A549 (cell line): ENCODE data around the gene KIAA1755. TPM values are rescaled to one million over a fixed set of nuclear protein-coding genes. Genes with fewer than 3 reads are reported as not detected.
A peak's percentile ranks its signal among the peaks of the same experiment; 100 is the strongest.

Experiments
- ATAC-seq, 2 experiments: fragments of 200-7000 bp in 1 of 2; fragments of >200 bp in 1 of 2; cut with Nextera tagmentation in 1 of 2; cut with Tn5 transposase in 1 of 2; 3 replicates each; pipeline versions ENCODE4 v1.8.0 to v1.9.1; 2018 to 2020; ENCODE audit warnings: mild to moderate bottlenecking in 1 of 2, moderate library complexity in 1 of 2
- CTCF ChIA-PET: fragments of 300-600 bp; sonication (Branson Sonifier 250); formaldehyde crosslinking; extraction: SDS; loops from one replicate; lab custom pipeline; 2021; ENCODE audit warnings: antibody characterized with exemption, inconsistent platforms; lab: Yijun Ruan, JAX
- POLR2A ChIA-PET: fragments of 350-600 bp; formaldehyde crosslinking; extraction: SDS; loops from one replicate; lab custom pipeline; 2021; ENCODE audit warnings: antibody characterized with exemption, inconsistent platforms; lab: Yijun Ruan, JAX
- DNase-seq, 2 experiments: peaks; one replicate each; pipeline versions ENCODE4 v3.0.0 to v3.0.0-alpha.2; 2011 to 2016; ENCODE audit warnings: low read depth in 1 of 2, low spot score in 1 of 2
- FAIRE-seq: peaks from 2 replicates; lab custom pipeline; 2011; peaks lifted over from hg19 to GRCh38; lab: Jason Lieb, UNC
- H3K27ac ChIP-seq, 2 experiments: fragments of >200 bp; sonication (Bioruptor Twin); formaldehyde crosslinking; 3 replicates each; pipeline ENCODE4 v1.5.1; 2016 to 2017
- H3K4me1 ChIP-seq: fragments of >200 bp; sonication (Bioruptor Twin); formaldehyde crosslinking; 3 replicates; pipeline ENCODE4 v1.6.1; 2016
- H3K4me2 ChIP-seq: fragments of >200 bp; sonication (Bioruptor Twin); formaldehyde crosslinking; 3 replicates; pipeline ENCODE4 v1.6.1; 2016
- H3K4me3 ChIP-seq: fragments of >200 bp; sonication (Bioruptor Twin); formaldehyde crosslinking; 3 replicates; pipeline ENCODE4 v1.5.1; 2016
- H3K9me3 ChIP-seq: fragments of >200 bp; sonication (Bioruptor Twin); formaldehyde crosslinking; 3 replicates; pipeline ENCODE4 v1.6.1; 2016
- BHLHE40 ChIP-seq: IDR thresholded peaks from 2 replicates; pipeline ENCODE4 v1.6.1; 2012; ENCODE audit warnings: low read depth, low read length, inconsistent platforms
- CBX8 ChIP-seq: fragments of 200-600 bp; sonication (generic); IDR thresholded peaks from 2 replicates; pipeline ENCODE4 v1.6.1; 2016
- CHD4 ChIP-seq: fragments of 200-600 bp; sonication (generic); IDR thresholded peaks from 2 replicates; pipeline ENCODE4 v1.6.1; 2016; ENCODE audit warnings: antibody characterized with exemption, mild to moderate bottlenecking, borderline replicate concordance
- HDAC2 ChIP-seq: fragments of 200-600 bp; sonication (generic); IDR thresholded peaks from 2 replicates; pipeline ENCODE4 v1.6.1; 2016
- KDM1A ChIP-seq: fragments of 200-600 bp; sonication (generic); IDR thresholded peaks from 2 replicates; pipeline ENCODE4 v1.6.1; 2016; ENCODE audit warnings: low read depth, mild to moderate bottlenecking
- KDM5A ChIP-seq: fragments of 200-600 bp; sonication (generic); IDR thresholded peaks from 2 replicates; pipeline ENCODE4 v1.6.1; 2016; ENCODE audit warnings: antibody characterized with exemption, mild to moderate bottlenecking
- MYC ChIP-seq: IDR thresholded peaks from 2 replicates; pipeline ENCODE4 v1.6.1; 2012; ENCODE audit warnings: mild to moderate bottlenecking, inconsistent platforms, low read length, improper control_type of control experiment, borderline replicate concordance
- RARB ChIP-seq: fragments of 250-450 bp; sonication (Bioruptor Pico); IDR thresholded peaks from 2 replicates; pipeline ENCODE4 v1.8.0; 2021; ENCODE audit warnings: mild to moderate bottlenecking, moderate library complexity
- RFX5 ChIP-seq: fragments of 450-650 bp; IDR thresholded peaks from 2 replicates; pipeline ENCODE4 v1.7.1; 2014; ENCODE audit warnings: antibody characterized with exemption, mild to moderate bottlenecking, moderate library complexity
- RNF2 ChIP-seq: fragments of 200-600 bp; sonication (generic); IDR thresholded peaks from 2 replicates; pipeline ENCODE4 v1.6.1; 2016; ENCODE audit warnings: low read depth, mild to moderate bottlenecking, antibody characterized with exemption, moderate library complexity, borderline replicate concordance
- TFCP2L1 ChIP-seq: fragments of 250-450 bp; sonication (Bioruptor Pico); IDR thresholded peaks from 2 replicates; pipeline ENCODE4 v1.5.0; 2021; ENCODE audit warnings: mild to moderate bottlenecking
- ZNF302 ChIP-seq: fragments of 250-450 bp; sonication (Bioruptor Pico); IDR thresholded peaks from 2 replicates; pipeline ENCODE4 v1.9.0; 2021; ENCODE audit warnings: inconsistent platforms, mild to moderate bottlenecking, moderate library complexity
- WGBS: methylation state at CpG from one replicate; pipeline ENCODE4 v1.1.6; 2017; ENCODE audit errors: missing lambda C conversion rate; 5-methylcytosine and 5-hydroxymethylcytosine counted together
- polyA plus RNA-seq, 4 experiments: library from polyadenylated mRNA; depleted of rRNA in 3 of 4; stranded (reverse); fragments of >200 nt; fragmentation: RNase III in 1 of 4; extraction: RNeasy Plus Mini Kit Qiagen cat#74134 plus additional on column Dnase treatment in 1 of 4; gene quantifications; 2 replicates in 3 of 4; 3 replicates in 1 of 4; pipeline ENCODE4 v1.2.3, GENCODE V29; 2011 to 2017
- TF ChIP-seq, protein P1 (sequence below): IDR thresholded peaks from 2 replicates; pipeline ENCODE4 v1.6.1; 2012
- TF ChIP-seq, protein P2 (sequence below): fragments of 200-600 bp; sonication (generic); IDR thresholded peaks from 2 replicates; pipeline ENCODE4 v1.6.1; 2016; ENCODE audit warnings: antibody characterized with exemption, mild to moderate bottlenecking, moderate library complexity
- TF ChIP-seq, protein P3 (sequence below): fragments of >200 bp; sonication (Bioruptor Twin); formaldehyde crosslinking; IDR thresholded peaks from 3 replicates; pipeline ENCODE4 v1.6.1; 2016

KIAA1755 gene
- polyA plus RNA-seq, 2 of the 4 experiments (the other 2 are of a cell fraction): 0.04 to 0.21 TPM

DNA sequence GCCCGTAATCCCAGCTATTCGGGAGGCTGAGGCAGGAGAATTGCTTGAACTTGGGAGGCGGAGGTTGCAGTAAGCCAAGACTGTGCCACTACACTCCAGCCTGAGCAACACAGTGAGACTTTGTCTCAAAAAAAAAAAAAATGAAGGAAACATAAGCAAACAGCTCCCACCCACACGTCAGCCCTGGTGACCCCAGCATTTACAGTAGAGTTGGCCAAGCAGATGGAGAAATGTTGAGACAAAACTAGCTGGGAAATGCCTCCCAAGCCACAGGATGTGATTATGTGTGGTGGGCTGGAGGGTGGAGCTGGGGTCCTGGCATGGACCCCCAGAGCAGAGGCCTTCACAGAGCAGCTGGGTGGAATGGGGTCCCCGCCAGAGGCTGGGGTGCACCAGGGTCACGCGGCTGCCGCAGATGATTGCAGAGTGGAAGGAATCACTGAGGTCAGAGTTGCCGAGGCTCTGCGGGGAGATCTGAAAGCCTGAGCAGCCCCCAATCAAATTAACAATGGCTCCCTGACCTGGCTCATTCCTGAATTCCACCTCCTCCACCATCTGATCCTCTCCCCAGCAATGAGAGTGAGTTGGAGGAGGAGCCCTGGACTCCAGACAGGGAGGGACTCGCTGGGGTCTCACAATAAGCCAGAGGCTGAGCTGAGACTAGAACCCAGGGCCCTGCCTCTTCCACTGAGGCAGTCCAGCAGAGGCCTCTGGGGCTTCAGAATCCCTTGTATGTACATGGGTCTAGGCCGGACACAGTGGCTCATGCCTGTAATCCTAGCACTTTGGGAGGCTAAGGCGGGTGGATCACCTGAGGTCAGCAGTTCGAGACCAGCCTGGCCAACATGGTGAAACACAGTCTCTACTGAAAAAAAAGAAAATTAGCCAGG is 60.8 kb downstream of the KIAA1755 start:
- FAIRE-seq: no peak
- H3K4me2 ChIP-seq: no peak overlapping the region
- ChIA-PET CTCF (interaction anchor here (1.0 to 19.7 kb wide), 6 partner anchors 17 to 635 kb away, joined by 3 to 350 read pairs (median 10); no protein-coding TSS in a partner anchor), POLR2A (interaction anchor here (0.7 kb wide), 1 partner anchor 87 kb away, joined by 4 read pairs; no protein-coding TSS in a partner anchor)
- no peak for DNase-seq
- H3K4me3 ChIP-seq: no peak overlapping the region
- TF ChIP-seq MYC: no peak
- TF ChIP-seq TFCP2L1: no peak
- TF ChIP-seq RFX5: no peak
- no peak for TF ChIP-seq RARB (CRISPR knock-in tag)
- TF ChIP-seq, protein P1, sequence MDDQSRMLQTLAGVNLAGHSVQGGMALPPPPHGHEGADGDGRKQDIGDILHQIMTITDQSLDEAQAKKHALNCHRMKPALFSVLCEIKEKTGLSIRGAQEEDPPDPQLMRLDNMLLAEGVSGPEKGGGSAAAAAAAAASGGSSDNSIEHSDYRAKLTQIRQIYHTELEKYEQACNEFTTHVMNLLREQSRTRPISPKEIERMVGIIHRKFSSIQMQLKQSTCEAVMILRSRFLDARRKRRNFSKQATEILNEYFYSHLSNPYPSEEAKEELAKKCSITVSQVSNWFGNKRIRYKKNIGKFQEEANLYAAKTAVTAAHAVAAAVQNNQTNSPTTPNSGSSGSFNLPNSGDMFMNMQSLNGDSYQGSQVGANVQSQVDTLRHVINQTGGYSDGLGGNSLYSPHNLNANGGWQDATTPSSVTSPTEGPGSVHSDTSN: no peak
- TF ChIP-seq KDM1A: no peak
- TF ChIP-seq HDAC2: no peak
- no peak for TF ChIP-seq KDM5A
- TF ChIP-seq, protein P2, sequence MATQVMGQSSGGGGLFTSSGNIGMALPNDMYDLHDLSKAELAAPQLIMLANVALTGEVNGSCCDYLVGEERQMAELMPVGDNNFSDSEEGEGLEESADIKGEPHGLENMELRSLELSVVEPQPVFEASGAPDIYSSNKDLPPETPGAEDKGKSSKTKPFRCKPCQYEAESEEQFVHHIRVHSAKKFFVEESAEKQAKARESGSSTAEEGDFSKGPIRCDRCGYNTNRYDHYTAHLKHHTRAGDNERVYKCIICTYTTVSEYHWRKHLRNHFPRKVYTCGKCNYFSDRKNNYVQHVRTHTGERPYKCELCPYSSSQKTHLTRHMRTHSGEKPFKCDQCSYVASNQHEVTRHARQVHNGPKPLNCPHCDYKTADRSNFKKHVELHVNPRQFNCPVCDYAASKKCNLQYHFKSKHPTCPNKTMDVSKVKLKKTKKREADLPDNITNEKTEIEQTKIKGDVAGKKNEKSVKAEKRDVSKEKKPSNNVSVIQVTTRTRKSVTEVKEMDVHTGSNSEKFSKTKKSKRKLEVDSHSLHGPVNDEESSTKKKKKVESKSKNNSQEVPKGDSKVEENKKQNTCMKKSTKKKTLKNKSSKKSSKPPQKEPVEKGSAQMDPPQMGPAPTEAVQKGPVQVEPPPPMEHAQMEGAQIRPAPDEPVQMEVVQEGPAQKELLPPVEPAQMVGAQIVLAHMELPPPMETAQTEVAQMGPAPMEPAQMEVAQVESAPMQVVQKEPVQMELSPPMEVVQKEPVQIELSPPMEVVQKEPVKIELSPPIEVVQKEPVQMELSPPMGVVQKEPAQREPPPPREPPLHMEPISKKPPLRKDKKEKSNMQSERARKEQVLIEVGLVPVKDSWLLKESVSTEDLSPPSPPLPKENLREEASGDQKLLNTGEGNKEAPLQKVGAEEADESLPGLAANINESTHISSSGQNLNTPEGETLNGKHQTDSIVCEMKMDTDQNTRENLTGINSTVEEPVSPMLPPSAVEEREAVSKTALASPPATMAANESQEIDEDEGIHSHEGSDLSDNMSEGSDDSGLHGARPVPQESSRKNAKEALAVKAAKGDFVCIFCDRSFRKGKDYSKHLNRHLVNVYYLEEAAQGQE: no peak
- TF ChIP-seq CHD4: no peak
- no peak for ATAC-seq
- H3K9me3 ChIP-seq: no peaks in the 10 kb centered on the region
- peaks cover 20% of the 10 kb centered on the region; the same call in 2 of the 3 replicates for H3K4me1 ChIP-seq
- peak overlapping the region; percentile 23 to 49; a peak in 3 of 6 replicates for H3K27ac ChIP-seq
- 81% methylated on average over 14 of the region's 14 CpGs for WGBS

DNA sequence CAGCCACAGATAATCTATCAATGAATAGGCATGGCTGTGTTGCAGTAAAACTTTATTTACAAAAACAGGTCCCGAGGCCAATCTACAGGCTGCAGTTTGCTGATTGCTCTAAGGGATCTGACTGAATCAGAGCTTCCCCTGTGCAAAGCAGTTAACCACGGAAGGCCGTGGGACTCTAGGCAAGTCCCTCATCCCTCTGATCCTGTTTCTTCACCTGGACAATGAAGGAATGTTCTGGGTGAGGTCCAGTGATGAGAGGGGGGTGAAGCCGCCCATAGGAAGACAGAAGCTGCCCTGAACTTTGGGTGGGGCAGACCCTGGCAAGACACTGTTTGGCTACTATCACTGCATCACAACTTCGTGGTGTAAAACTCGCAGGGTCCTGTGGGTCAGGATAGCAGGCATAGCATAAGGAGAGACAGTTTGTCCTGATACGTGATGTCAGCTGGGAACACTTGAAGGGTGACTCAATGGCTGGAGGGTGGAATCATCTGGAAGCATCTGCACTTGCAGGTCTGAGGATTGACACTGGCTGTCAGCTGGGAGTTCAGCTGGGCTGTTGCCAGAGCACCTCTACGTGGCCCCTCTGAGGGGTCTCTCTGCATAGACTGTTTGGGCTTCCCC is 62.2 kb downstream of the KIAA1755 start:
- TF ChIP-seq BHLHE40 (no peak), HDAC2 (no peak)
- DNase-seq (no peak), FAIRE-seq (no peak), ATAC-seq (no peak)
- no peak overlapping the region for H3K4me2 ChIP-seq
- H3K9me3 ChIP-seq: no peaks in the 10 kb centered on the region
- ChIA-PET POLR2A (no interaction called here), CTCF (interaction anchor here (1.5 to 19.7 kb wide), 3 partner anchors 19 to 141 kb away, joined by 5 to 350 read pairs (median 23); no protein-coding TSS in a partner anchor)
- 67% methylated on average over 8 of the region's 8 CpGs for WGBS
- H3K27ac ChIP-seq: peak overlapping the region; percentile 44 to 46; a peak in 3 of 6 replicates
- H3K4me3 ChIP-seq: no peak overlapping the region
- peaks cover 20% of the 10 kb centered on the region; the same call in 2 of the 3 replicates for H3K4me1 ChIP-seq

DNA sequence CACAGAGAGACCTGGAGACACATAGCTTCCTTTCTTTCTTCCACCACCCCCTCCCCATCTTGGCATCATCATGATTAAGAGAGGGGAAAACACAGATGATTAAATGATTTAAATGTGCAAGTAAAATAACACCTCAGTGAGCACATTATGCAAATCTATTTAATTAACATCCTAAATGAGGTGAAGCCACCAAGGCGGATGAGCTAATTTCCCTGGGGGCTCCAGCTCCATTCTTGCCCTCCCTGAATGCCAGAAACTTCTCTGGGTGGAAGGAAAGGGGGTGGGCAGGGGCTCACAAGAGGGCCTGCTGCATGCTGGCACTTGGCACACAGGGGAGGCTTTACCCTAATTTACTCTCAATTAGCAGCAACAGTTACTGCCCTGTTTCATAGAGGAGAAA is 62.9 kb downstream of the KIAA1755 start:
- Histone ChIP-seq H3K4me2 (no peak overlapping the region), H3K27ac (peak overlapping the region; percentile 44 to 46; a peak in 2 of 6 replicates), H3K4me3 (no peak overlapping the region), H3K9me3 (no peaks in the 10 kb centered on the region), H3K4me1 (peaks cover 20% of the 10 kb centered on the region; the same call in 2 of the 3 replicates)
- TF ChIP-seq RNF2 (no peak), CBX8 (no peak), ZNF302 (CRISPR knock-in tag) (no peak)
- TF ChIP-seq, protein P3, sequence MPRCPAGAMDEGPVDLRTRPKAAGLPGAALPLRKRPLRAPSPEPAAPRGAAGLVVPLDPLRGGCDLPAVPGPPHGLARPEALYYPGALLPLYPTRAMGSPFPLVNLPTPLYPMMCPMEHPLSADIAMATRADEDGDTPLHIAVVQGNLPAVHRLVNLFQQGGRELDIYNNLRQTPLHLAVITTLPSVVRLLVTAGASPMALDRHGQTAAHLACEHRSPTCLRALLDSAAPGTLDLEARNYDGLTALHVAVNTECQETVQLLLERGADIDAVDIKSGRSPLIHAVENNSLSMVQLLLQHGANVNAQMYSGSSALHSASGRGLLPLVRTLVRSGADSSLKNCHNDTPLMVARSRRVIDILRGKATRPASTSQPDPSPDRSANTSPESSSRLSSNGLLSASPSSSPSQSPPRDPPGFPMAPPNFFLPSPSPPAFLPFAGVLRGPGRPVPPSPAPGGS: no peak
- FAIRE-seq (no peak), ATAC-seq (no peak), DNase-seq (no peak)
- ChIA-PET POLR2A (no interaction called here), CTCF (interaction anchor here (0.9 to 19.7 kb wide), 5 partner anchors 9 to 29 kb away, joined by 3 to 350 read pairs (median 7); no protein-coding TSS in a partner anchor)
- 64% methylated on average over 1 of the region's 1 CpG for WGBS
